Vagina (tissue), 2 donors: ENCODE data around the gene RHOG.

Source experiments
- CTCF ChIP-seq, 3 experiments: fragments of 450-650 bp in 2 of 3; fragments of 200-600 bp in 1 of 3; sonication (generic) in 1 of 3; IDR thresholded peaks; one replicate each; pipeline ENCODE4 v1.5.1; 2017 to 2019; ENCODE audit warnings: antibody characterized with exemption in 3 of 3, mild to moderate bottlenecking in 2 of 3, moderate library complexity in 2 of 3
- POLR2A ChIP-seq, 2 donors: fragments of 450-650 bp; IDR thresholded peaks; one replicate each; pipeline ENCODE4 v1.6.1; 2017; ENCODE audit warnings: antibody characterized with exemption in 2 of 2, mild to moderate bottlenecking in 2 of 2, moderate library complexity in 2 of 2

GRCh38 chr11:3843326-3843725, 2.6 kb upstream of the RHOG start:
- TF ChIP-seq CTCF (IDR thresholded peaks at IDR 0.05), result no peak
- TF ChIP-seq POLR2A (IDR thresholded peaks at IDR 0.05), result no peak
